Pancreas (tissue), 10 donors: Measurements from ENCODE around the gene ZNF362. TPM values are rescaled to one million over a fixed set of nuclear protein-coding genes. Genes with fewer than 3 reads are reported as not detected.

Experiments
- ATAC-seq, 4 donors: fragments of 200-7000 bp; cut with Tn5 transposase; one replicate each; pipeline versions ENCODE4 v1.8.0 to v1.9.1; 2020; ENCODE audit warnings: mild to moderate bottlenecking in 4 of 4, moderate library complexity in 4 of 4
- DNase-seq, 6 donors: peaks; one replicate each; pipeline ENCODE4 v3.0.0-alpha.2; 2020
- FAIRE-seq: peaks from 2 replicates; lab custom pipeline; 2012; peaks lifted over from hg19 to GRCh38; lab: Jason Lieb, UNC
- H3K27ac ChIP-seq, 4 donors: fragments of 200-600 bp; sonication (generic); 1 replicate in 3 of 4; 2 replicates in 1 of 4; pipeline versions ENCODE4 v1.5.0 to v1.8.0; 2020
- H3K27me3 ChIP-seq, 4 donors: fragments of 200-600 bp; one replicate each; pipeline ENCODE4 v1.8.0; 2021
- H3K36me3 ChIP-seq, 3 donors: fragments of 200-600 bp; sonication (generic) in 1 of 3; one replicate each; pipeline versions ENCODE4 v1.5.0 to v1.8.0; 2020 to 2021
- H3K4me1 ChIP-seq, 3 donors: fragments of 200-600 bp; one replicate each; pipeline ENCODE4 v1.8.0; 2021
- H3K4me3 ChIP-seq, 4 donors: fragments of 200-600 bp; sonication (generic) in 2 of 4; one replicate each; pipeline versions ENCODE4 v1.5.0 to v1.8.0; 2020 to 2021
- H3K9me3 ChIP-seq, 4 donors: fragments of 200-600 bp; one replicate each; pipeline ENCODE4 v1.8.0; 2021
- CTCF ChIP-seq, 4 donors: fragments of 200-600 bp; sonication (generic) in 3 of 4; IDR thresholded peaks; one replicate each; pipeline versions ENCODE4 v1.5.0 to v1.8.0; 2021; ENCODE audit warnings: antibody characterized with exemption in 4 of 4
- WGBS, 2 donors: extraction: QIAGEN DNeasy Blood & Tissue Kit; methylation state at CpG; one replicate each; pipeline ENCODE4 v1.1.7; 2013; 5-methylcytosine and 5-hydroxymethylcytosine counted together
- intact Hi-C, 3 donors: fragments of 100-400 bp; cut with DNase I; formaldehyde crosslinking; loops; one replicate each; pipeline versions ENCODE4 v1.11.1 to v1.14.2; 2022
- polyA plus RNA-seq, 2 donors: library from polyadenylated mRNA; stranded (reverse); fragments of 200-250 nt; gene quantifications; one replicate each; pipeline ENCODE4 v1.2.3, GENCODE V29; 2013
- total RNA-seq, 6 donors: library from RNA; stranded (reverse); fragmentation: NEBNext Ultra II Directional in 4 of 6; extraction: Animal tissue kit (Norgen Biotek cat#: 25700) in 4 of 6; gene quantifications; one replicate each; pipeline versions ENCODE4 v1.2.1 to v1.2.4, GENCODE V29; 2021 to 2023
- donor health status: healthy with polysubstance abuse.
- donor health status: DM: no; HTN: no; CAD: no; lungs with moderate emphysema.
- donor health status: DM: no; HTN: no; CAD: no.
- donor health status: control.
- donor health status: control.
- donor health status: Bipolar disorder and iron deficiency.
- donor health status: DM: yes; HTN: yes; CAD: no.
- donor health status: DM: no; HTN: no; CAD: no.
- donor health status: DM: no; HTN: no; CAD: no.
- donor health status: DM: yes; HTN: yes; CAD: no.

Gene ZNF362
- total and polyA plus RNA-seq, 8 donors, result 11.8 to 19.7 (median 13.9) TPM

GRCh38 chr1:33334081-33334552, 77.8 kb downstream of the ZNF362 start:
- peak in 2 of 4 donors; percentile 12 to 25 for ATAC-seq
- Histone ChIP-seq H3K27ac (peak overlapping the region in 3 of 4 donors; percentile 18 to 60 (median 36)), H3K36me3 (peaks cover 0 to 42% (median 27%) of the 10 kb centered on the region in 3 donors), H3K4me3 (no peak overlapping the region), H3K9me3 (no peaks in the 10 kb centered on the region), H3K4me1 (peaks cover 21 to 47% (median 37%) of the 10 kb centered on the region in 3 donors), H3K27me3 (no peaks in the 10 kb centered on the region)
- WGBS, 2 donors, result 57 to 58% methylated on average over 17 of the region's 17 CpGs
- intact Hi-C loops, result no loop called here
- no peak for DNase-seq
- FAIRE-seq, result no peak
- TF ChIP-seq CTCF (IDR thresholded peaks at IDR 0.05), result no peak

DNA sequence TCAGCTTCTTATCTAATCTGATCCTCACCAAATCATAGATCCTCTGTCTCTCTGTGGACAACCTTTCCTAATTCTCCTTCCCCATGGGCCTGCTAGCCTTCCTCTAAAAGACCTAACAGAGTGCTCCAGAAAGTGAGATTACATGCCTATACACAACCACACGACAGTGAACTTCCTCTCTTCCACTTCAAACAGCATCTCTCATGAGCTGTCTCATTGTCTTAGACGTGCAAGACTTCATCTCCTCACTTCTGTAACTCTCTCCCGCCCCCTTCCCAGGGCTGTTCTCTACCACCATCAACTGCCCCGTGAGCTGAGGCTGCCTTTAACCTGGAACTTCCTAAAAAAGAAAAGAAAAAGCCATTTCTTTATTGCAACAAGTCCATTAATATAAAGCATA, 78.7 kb downstream of the ZNF362 start:
- peak overlapping the region in 3 of 4 donors; percentile 18 to 60 (median 36) for H3K27ac ChIP-seq
- DNase-seq, result no peak
- intact Hi-C loops, result no loop called here
- H3K9me3 ChIP-seq, result no peaks in the 10 kb centered on the region
- no peak overlapping the region for H3K4me3 ChIP-seq
- H3K4me1 ChIP-seq, result peaks cover 29 to 56% (median 46%) of the 10 kb centered on the region in 3 donors
- no peak for TF ChIP-seq CTCF (IDR thresholded peaks at IDR 0.05)
- 62 to 68% methylated on average over 4 of the region's 4 CpGs for WGBS, 2 donors
- peaks cover 0 to 33% (median 18%) of the 10 kb centered on the region in 3 donors for H3K36me3 ChIP-seq
- no peaks in the 10 kb centered on the region for H3K27me3 ChIP-seq
- FAIRE-seq, result no peak
- no peak for ATAC-seq

GRCh38 chr1:33336580-33336979, 80.3 kb downstream of the ZNF362 start:
- peaks cover 44 to 72% (median 61%) of the 10 kb centered on the region in 3 donors for H3K4me1 ChIP-seq
- intact Hi-C loops, result no loop called here
- FAIRE-seq (no peak), DNase-seq (no peak), ATAC-seq (no peak)
- H3K27me3 ChIP-seq, result no peaks in the 10 kb centered on the region
- H3K36me3 ChIP-seq, result peaks cover 0 to 17% (median 2%) of the 10 kb centered on the region in 3 donors
- H3K4me3 ChIP-seq, result no peak overlapping the region
- TF ChIP-seq CTCF (IDR thresholded peaks at IDR 0.05), result no peak
- no peak overlapping the region for H3K27ac ChIP-seq
- 43 to 45% methylated on average over 9 of the region's 9 CpGs for WGBS, 2 donors
- no peaks in the 10 kb centered on the region for H3K9me3 ChIP-seq

- H3K4me3 ChIP-seq, result no peak overlapping the region
- H3K27me3 ChIP-seq, result no peaks in the 10 kb centered on the region
- 79 to 86% methylated on average over 6 of the region's 6 CpGs for WGBS, 2 donors
- H3K9me3 ChIP-seq, result no peaks in the 10 kb centered on the region
- FAIRE-seq (no peak), ATAC-seq (no peak), DNase-seq (no peak)
- peaks cover 50 to 79% (median 69%) of the 10 kb centered on the region in 3 donors for H3K4me1 ChIP-seq
- H3K36me3 ChIP-seq, result peaks cover 0 to 9% (median 0%) of the 10 kb centered on the region in 3 donors
- H3K27ac ChIP-seq, result peak overlapping the region in 2 of 4 donors; percentile 86 to 89
- intact Hi-C loops, result no loop called here
- no peak for TF ChIP-seq CTCF (IDR thresholded peaks at IDR 0.05)
These were observed 81.1 kb downstream of the ZNF362 start for GRCh38 chr1:33337441-33337840.

GRCh38 chr1:33338048-33338439, 81.8 kb downstream of the ZNF362 start:
- 3 to 8% methylated on average over 1 of the region's 1 CpG for WGBS, 2 donors
- DNase-seq, result no peak
- no peak for TF ChIP-seq CTCF (IDR thresholded peaks at IDR 0.05)
- ATAC-seq, result no peak
- no peaks in the 10 kb centered on the region for H3K27me3 ChIP-seq
- H3K9me3 ChIP-seq, result no peaks in the 10 kb centered on the region
- no peak for FAIRE-seq
- H3K4me1 ChIP-seq, result peaks cover 56 to 84% (median 75%) of the 10 kb centered on the region in 3 donors
- peak overlapping the region in 1 of 4 donors; percentile 17 for H3K4me3 ChIP-seq
- peaks cover 0 to 9% (median 0%) of the 10 kb centered on the region in 3 donors for H3K36me3 ChIP-seq
- H3K27ac ChIP-seq, result peak overlapping the region; percentile 56 to 89 (median 76)
- intact Hi-C loops, result no loop called here
